CD14-positive monocyte (primary cell): Measurements from ENCODE around the gene KSR1. TPM values are rescaled to one million over a fixed set of nuclear protein-coding genes. Genes with fewer than 3 reads are reported as not detected.

Experiments
- DNase-seq, 3 donors: peaks; one replicate each; pipeline ENCODE4 v3.0.0-alpha.2; 2011 to 2022
- H2AFZ ChIP-seq: 2 replicates; pipeline ENCODE4 v1.6.0; 2012; ENCODE audit warnings: mild to moderate bottlenecking, low read depth, low read length, inconsistent platforms; ENCODE audit not compliant: insufficient read depth, poor library complexity, severe bottlenecking
- H3K27ac ChIP-seq, 2 donors: 1 replicate in 1 of 2; 2 replicates in 1 of 2; pipeline ENCODE4 v1.5.1; 2012 to 2013; ENCODE audit warnings: low read length in 2 of 2, control low read depth in 1 of 2, inconsistent platforms in 1 of 2, low read depth in 1 of 2, mild to moderate bottlenecking in 1 of 2
- H3K27me3 ChIP-seq, 2 donors: one replicate each; pipeline versions ENCODE4 v1.6.0 to v1.6.1; 2011 to 2013; ENCODE audit warnings: low read length in 2 of 2; ENCODE audit not compliant: control insufficient read depth in 2 of 2, insufficient read depth in 2 of 2
- H3K36me3 ChIP-seq, 2 donors: replicated peaks in 1 of 2; 1 replicate in 1 of 2; 2 replicates in 1 of 2; pipeline versions ENCODE4 v1.5.1 to v1.6.1; 2012 to 2013; ENCODE audit warnings: low read length in 2 of 2, control low read depth in 1 of 2, inconsistent platforms in 1 of 2, mild to moderate bottlenecking in 1 of 2; ENCODE audit not compliant: insufficient read depth in 2 of 2, control insufficient read depth in 1 of 2
- H3K4me1 ChIP-seq, 2 donors: 1 replicate in 1 of 2; 2 replicates in 1 of 2; pipeline versions ENCODE4 v1.5.1 to v1.6.1; 2012 to 2013; ENCODE audit warnings: low read length in 2 of 2, control low read depth in 1 of 2, inconsistent platforms in 1 of 2, mild to moderate bottlenecking in 1 of 2, moderate library complexity in 1 of 2; ENCODE audit not compliant: insufficient read depth in 2 of 2, control insufficient read depth in 1 of 2
- H3K4me2 ChIP-seq: replicated peaks from 2 replicates; pipeline ENCODE3; 2012; ENCODE audit warnings: low read length, moderate library complexity, mild to moderate bottlenecking; ENCODE audit not compliant: poor library complexity, severe bottlenecking; ENCODE audit errors: extremely low read depth
- H3K4me3 ChIP-seq, 3 experiments: fragments of 200-600 bp in 1 of 3; sonication (generic) in 1 of 3; replicated peaks in 1 of 3; 1 replicate in 2 of 3; 2 replicates in 1 of 3; pipeline ENCODE4 v1.5.1; 2011 to 2013; ENCODE audit warnings: low read length in 3 of 3, mild to moderate bottlenecking in 3 of 3, control low read depth in 2 of 3, low read depth in 2 of 3, inconsistent platforms in 1 of 3, moderate library complexity in 1 of 3
- H3K79me2 ChIP-seq: 2 replicates; pipeline ENCODE4 v1.6.0; 2012; ENCODE audit warnings: mild to moderate bottlenecking, control low read depth, inconsistent platforms, low read length, moderate library complexity; ENCODE audit not compliant: insufficient read depth
- H3K9ac ChIP-seq: 2 replicates; pipeline ENCODE4 v1.6.0; 2017; ENCODE audit warnings: low read length, mild to moderate bottlenecking; ENCODE audit not compliant: insufficient read depth, poor library complexity, severe bottlenecking
- H3K9me3 ChIP-seq, 2 donors: replicated peaks in 1 of 2; 1 replicate in 1 of 2; 2 replicates in 1 of 2; pipeline versions ENCODE4 v1.5.1 to v1.6.1; 2012 to 2013; ENCODE audit warnings: low read length in 2 of 2, control low read depth in 1 of 2; ENCODE audit not compliant: control insufficient read depth in 1 of 2, insufficient read depth in 1 of 2
- H4K20me1 ChIP-seq: 2 replicates; pipeline ENCODE4 v1.6.0; 2012; ENCODE audit warnings: mild to moderate bottlenecking, low read length, control low read depth, moderate library complexity; ENCODE audit not compliant: insufficient read depth
- H3K27ac Mint-ChIP-seq, 7 donors: one replicate each; pipeline ENCODE4 v1.8.0; 2020; ENCODE audit warnings: mild to moderate bottlenecking in 7 of 7, mixed read lengths in 7 of 7, moderate library complexity in 6 of 7, inconsistent platforms in 2 of 7
- H3K27me3 Mint-ChIP-seq, 3 donors: one replicate each; pipeline ENCODE4 v1.8.0; 2021 to 2022; ENCODE audit warnings: low read depth in 3 of 3, mild to moderate bottlenecking in 3 of 3, mixed read lengths in 3 of 3, moderate library complexity in 3 of 3, inconsistent platforms in 1 of 3
- H3K36me3 Mint-ChIP-seq, 2 donors: one replicate each; pipeline ENCODE4 v1.8.0; 2020; ENCODE audit warnings: mixed read lengths in 2 of 2, inconsistent platforms in 1 of 2, mild to moderate bottlenecking in 1 of 2
- H3K4me1 Mint-ChIP-seq: one replicate; pipeline ENCODE4 v1.8.0; 2020; ENCODE audit warnings: mild to moderate bottlenecking, mixed read lengths
- H3K4me3 Mint-ChIP-seq, 2 donors: one replicate each; pipeline ENCODE4 v1.8.0; 2020; ENCODE audit warnings: mild to moderate bottlenecking in 2 of 2, mixed read lengths in 2 of 2, moderate library complexity in 1 of 2
- H3K9me3 Mint-ChIP-seq, 7 donors: one replicate each; pipeline ENCODE4 v1.8.0; 2020 to 2022; ENCODE audit warnings: mixed read lengths in 7 of 7, mild to moderate bottlenecking in 6 of 7, moderate library complexity in 6 of 7, inconsistent platforms in 2 of 7
- WGBS: methylation state at CpG from one replicate; pipeline ENCODE4 v1.1.5; 2013; ENCODE audit warnings: missing lambda C conversion rate; ENCODE audit not compliant: insufficient coverage; 5-methylcytosine and 5-hydroxymethylcytosine counted together
- intact Hi-C, 2 donors: fragments of 100-400 bp; cut with micrococcal nuclease; formaldehyde crosslinking; loops; one replicate each; pipeline versions ENCODE4 v1.15.0 to v1.15.1; 2023
- polyA plus RNA-seq, 3 donors: library from polyadenylated mRNA; depleted of rRNA in 1 of 3; unstranded in 2 of 3; stranded (reverse) in 1 of 3; fragments of 300-500 nt in 2 of 3; fragments of >200 nt in 1 of 3; fragmentation: Illumina TruSeq in 2 of 3; gene quantifications; 1 replicate in 2 of 3; 2 replicates in 1 of 3; pipeline ENCODE4 v1.2.3, GENCODE V29; 2012 to 2021
- TF ChIP-seq, protein P1 (sequence below): fragments of 200-600 bp; IDR thresholded peaks from one replicate; pipeline ENCODE4 v1.8.0; 2022; ENCODE audit warnings: antibody characterized with exemption, mild to moderate bottlenecking

Gene KSR1
- polyA plus RNA-seq, 3 donors, result 1.2 to 111 (median 4.2) TPM

DNA sequence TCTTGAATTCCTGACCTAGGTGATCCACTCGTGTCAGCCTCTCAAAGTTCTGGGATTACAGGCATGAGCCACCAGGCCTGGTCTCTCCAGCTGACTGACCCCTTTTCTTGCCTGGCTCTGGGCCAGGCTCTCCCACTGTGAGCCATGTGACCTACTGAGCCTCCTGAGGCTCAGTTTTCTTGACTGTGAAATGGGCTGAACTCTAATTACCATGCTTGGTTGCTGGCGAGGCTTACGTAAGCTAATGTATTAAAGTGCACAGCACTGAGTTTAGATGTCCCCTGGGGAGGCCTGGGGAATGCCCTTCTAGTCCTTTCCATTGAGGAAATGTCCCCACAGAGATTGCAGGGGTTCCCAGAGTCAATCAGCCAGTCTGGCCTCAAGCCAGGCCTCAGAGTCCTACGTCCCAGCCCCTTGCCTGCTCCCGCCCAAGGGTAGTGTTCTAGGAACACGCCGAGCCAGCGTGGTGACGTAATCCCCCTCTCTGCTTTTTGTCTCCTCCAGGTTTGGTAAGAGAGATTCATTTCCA lies 129.0 kb downstream of the KSR1 start:
- Histone ChIP-seq H3K4me2 (no peak overlapping the region), H3K4me1 (peaks cover 7 to 14% of the 10 kb centered on the region in 2 donors), H3K9ac (no peak overlapping the region), H2AFZ (no peak overlapping the region), H3K9me3 (no peaks in the 10 kb centered on the region), H3K36me3 (peaks cover 56 to 81% of the 10 kb centered on the region in 2 donors), H3K27ac (no peak overlapping the region), H4K20me1 (peaks cover 56% of the 10 kb centered on the region), H3K79me2 (no peaks in the 10 kb centered on the region), H3K27me3 (no peaks in the 10 kb centered on the region), H3K4me3 (no peak overlapping the region)
- intact Hi-C loops, result no loop called here
- WGBS, result 100% methylated on average over 2 of the region's 9 CpGs
- TF ChIP-seq, protein P1, sequence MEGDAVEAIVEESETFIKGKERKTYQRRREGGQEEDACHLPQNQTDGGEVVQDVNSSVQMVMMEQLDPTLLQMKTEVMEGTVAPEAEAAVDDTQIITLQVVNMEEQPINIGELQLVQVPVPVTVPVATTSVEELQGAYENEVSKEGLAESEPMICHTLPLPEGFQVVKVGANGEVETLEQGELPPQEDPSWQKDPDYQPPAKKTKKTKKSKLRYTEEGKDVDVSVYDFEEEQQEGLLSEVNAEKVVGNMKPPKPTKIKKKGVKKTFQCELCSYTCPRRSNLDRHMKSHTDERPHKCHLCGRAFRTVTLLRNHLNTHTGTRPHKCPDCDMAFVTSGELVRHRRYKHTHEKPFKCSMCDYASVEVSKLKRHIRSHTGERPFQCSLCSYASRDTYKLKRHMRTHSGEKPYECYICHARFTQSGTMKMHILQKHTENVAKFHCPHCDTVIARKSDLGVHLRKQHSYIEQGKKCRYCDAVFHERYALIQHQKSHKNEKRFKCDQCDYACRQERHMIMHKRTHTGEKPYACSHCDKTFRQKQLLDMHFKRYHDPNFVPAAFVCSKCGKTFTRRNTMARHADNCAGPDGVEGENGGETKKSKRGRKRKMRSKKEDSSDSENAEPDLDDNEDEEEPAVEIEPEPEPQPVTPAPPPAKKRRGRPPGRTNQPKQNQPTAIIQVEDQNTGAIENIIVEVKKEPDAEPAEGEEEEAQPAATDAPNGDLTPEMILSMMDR, result no peak
- no peak overlapping the region for H3K4me3 Mint-ChIP-seq
- DNase-seq, result no peak
- H3K36me3 Mint-ChIP-seq, result peaks cover 73 to 89% of the 10 kb centered on the region in 2 donors
- peaks cover 17% of the 10 kb centered on the region for H3K4me1 Mint-ChIP-seq
- peak overlapping the region in 3 of 7 donors; percentile 19 to 76 (median 32) for H3K27ac Mint-ChIP-seq
- no peaks in the 10 kb centered on the region for H3K9me3 Mint-ChIP-seq
- no peaks in the 10 kb centered on the region for H3K27me3 Mint-ChIP-seq

DNA sequence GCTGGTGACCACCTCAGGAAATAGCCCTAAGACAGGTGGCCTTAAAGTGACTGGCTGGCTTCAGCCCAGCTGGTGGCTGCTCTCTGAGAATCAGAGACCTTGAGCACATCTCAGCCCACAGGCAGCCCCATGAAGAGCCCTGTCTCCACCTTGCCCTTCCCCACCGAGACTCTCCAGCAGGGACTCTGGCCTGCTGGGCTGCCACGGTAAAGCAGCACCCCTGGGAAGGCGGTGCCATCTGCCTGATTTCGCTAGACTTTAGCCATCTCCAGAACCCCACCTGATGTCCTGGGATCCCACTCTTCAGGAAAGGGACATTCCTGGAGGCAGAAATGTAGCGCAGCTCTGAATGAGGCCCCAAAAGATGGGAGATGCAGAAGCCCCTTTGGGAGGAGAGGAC lies 129.5 kb downstream of the KSR1 start:
- intact Hi-C loops, result no loop called here
- Histone ChIP-seq H2AFZ (no peak overlapping the region), H3K4me1 (peaks cover 7 to 14% of the 10 kb centered on the region in 2 donors), H3K79me2 (no peaks in the 10 kb centered on the region), H3K27ac (no peak overlapping the region), H3K4me2 (no peak overlapping the region), H3K36me3 (peaks cover 59 to 86% of the 10 kb centered on the region in 2 donors), H3K27me3 (no peaks in the 10 kb centered on the region), H3K9me3 (no peaks in the 10 kb centered on the region), H3K4me3 (no peak overlapping the region), H4K20me1 (peaks cover 50% of the 10 kb centered on the region), H3K9ac (no peak overlapping the region)
- H3K27ac Mint-ChIP-seq, result peak overlapping the region in 3 of 7 donors; percentile 19 to 76 (median 41)
- H3K9me3 Mint-ChIP-seq, result no peaks in the 10 kb centered on the region
- no peaks in the 10 kb centered on the region for H3K27me3 Mint-ChIP-seq
- peaks cover 79 to 94% of the 10 kb centered on the region in 2 donors for H3K36me3 Mint-ChIP-seq
- peaks cover 13% of the 10 kb centered on the region for H3K4me1 Mint-ChIP-seq
- no peak overlapping the region for H3K4me3 Mint-ChIP-seq
- no peak for DNase-seq
- 100% methylated on average over 3 of the region's 5 CpGs for WGBS
- TF ChIP-seq, protein P1, result no peak
